Testis (tissue), 2 donors: ENCODE measurements around the gene SLC27A2.

Experiments used
- POLR2A ChIP-seq: fragments of 450-650 bp; IDR thresholded peaks from one replicate; pipeline ENCODE4 v1.6.1; 2017; ENCODE audit warnings: antibody characterized with exemption, mild to moderate bottlenecking, moderate library complexity
- TF ChIP-seq, protein P1 (sequence below), 3 experiments: fragments of 450-650 bp in 2 of 3; fragments of 200-600 bp in 1 of 3; sonication (generic) in 1 of 3; IDR thresholded peaks; one replicate each; pipeline ENCODE4 v1.5.1; 2016 to 2019; ENCODE audit warnings: antibody characterized with exemption in 3 of 3, mild to moderate bottlenecking in 2 of 3, moderate library complexity in 1 of 3

DNA sequence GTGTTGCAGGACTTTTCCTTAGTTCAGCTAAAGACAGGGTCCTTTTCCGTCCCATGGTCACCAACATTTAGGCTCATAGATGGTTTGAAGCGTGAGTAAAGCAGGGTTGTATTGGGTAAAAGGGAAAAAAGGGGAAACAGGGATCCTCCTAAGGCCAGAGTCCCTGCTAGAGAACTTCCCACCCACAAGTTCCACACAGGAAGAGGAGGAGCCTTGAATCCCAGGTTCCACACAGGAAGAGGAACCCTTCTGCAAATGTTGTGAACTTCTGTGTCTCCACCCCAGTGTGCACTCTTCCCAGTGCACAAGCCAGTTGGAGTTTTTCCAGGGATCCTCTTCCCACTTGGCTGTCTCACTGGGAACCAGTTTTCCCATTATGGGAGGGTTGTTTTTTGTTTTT is 35.4 kb upstream of the SLC27A2 start:
- TF ChIP-seq, protein P1, sequence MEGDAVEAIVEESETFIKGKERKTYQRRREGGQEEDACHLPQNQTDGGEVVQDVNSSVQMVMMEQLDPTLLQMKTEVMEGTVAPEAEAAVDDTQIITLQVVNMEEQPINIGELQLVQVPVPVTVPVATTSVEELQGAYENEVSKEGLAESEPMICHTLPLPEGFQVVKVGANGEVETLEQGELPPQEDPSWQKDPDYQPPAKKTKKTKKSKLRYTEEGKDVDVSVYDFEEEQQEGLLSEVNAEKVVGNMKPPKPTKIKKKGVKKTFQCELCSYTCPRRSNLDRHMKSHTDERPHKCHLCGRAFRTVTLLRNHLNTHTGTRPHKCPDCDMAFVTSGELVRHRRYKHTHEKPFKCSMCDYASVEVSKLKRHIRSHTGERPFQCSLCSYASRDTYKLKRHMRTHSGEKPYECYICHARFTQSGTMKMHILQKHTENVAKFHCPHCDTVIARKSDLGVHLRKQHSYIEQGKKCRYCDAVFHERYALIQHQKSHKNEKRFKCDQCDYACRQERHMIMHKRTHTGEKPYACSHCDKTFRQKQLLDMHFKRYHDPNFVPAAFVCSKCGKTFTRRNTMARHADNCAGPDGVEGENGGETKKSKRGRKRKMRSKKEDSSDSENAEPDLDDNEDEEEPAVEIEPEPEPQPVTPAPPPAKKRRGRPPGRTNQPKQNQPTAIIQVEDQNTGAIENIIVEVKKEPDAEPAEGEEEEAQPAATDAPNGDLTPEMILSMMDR (IDR thresholded peaks at IDR 0.05): no peak
- TF ChIP-seq POLR2A: no peak
